ENCODE results near the gene NPAS3.

GRCh38 chr14:33486332-33486890 is 547.7 kb downstream of the NPAS3 start:
- TF ChIP-seq CTCF (IDR thresholded peaks at IDR 0.05), result no peak
- TF ChIP-seq POLR2A (IDR thresholded peaks at IDR 0.05), result no peak

All from uterus (tissue), 2 donors.